GM12874 (cell line): Measurements from ENCODE around the gene PGLYRP2.

ENCODE experiments used
- TF ChIP-seq, protein P1 (sequence below): IDR thresholded peaks from 2 replicates; pipeline ENCODE4 v1.5.1; 2011; ENCODE audit warnings: low read depth, mild to moderate bottlenecking, control low read depth, low read length, moderate library complexity; ENCODE audit not compliant: insufficient read depth

The PGLYRP2 gene, protein sequence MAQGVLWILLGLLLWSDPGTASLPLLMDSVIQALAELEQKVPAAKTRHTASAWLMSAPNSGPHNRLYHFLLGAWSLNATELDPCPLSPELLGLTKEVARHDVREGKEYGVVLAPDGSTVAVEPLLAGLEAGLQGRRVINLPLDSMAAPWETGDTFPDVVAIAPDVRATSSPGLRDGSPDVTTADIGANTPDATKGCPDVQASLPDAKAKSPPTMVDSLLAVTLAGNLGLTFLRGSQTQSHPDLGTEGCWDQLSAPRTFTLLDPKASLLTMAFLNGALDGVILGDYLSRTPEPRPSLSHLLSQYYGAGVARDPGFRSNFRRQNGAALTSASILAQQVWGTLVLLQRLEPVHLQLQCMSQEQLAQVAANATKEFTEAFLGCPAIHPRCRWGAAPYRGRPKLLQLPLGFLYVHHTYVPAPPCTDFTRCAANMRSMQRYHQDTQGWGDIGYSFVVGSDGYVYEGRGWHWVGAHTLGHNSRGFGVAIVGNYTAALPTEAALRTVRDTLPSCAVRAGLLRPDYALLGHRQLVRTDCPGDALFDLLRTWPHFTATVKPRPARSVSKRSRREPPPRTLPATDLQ

GRCh38 chr19:15479391-15480345, at the start of gene PGLYRP2:
TSS of gene PGLYRP2 (minus strand) at chr19:15479501. CDS start at chr19:15479371, 130 bp downstream.
- TF ChIP-seq, protein P1, sequence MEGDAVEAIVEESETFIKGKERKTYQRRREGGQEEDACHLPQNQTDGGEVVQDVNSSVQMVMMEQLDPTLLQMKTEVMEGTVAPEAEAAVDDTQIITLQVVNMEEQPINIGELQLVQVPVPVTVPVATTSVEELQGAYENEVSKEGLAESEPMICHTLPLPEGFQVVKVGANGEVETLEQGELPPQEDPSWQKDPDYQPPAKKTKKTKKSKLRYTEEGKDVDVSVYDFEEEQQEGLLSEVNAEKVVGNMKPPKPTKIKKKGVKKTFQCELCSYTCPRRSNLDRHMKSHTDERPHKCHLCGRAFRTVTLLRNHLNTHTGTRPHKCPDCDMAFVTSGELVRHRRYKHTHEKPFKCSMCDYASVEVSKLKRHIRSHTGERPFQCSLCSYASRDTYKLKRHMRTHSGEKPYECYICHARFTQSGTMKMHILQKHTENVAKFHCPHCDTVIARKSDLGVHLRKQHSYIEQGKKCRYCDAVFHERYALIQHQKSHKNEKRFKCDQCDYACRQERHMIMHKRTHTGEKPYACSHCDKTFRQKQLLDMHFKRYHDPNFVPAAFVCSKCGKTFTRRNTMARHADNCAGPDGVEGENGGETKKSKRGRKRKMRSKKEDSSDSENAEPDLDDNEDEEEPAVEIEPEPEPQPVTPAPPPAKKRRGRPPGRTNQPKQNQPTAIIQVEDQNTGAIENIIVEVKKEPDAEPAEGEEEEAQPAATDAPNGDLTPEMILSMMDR: no peak

DNA sequence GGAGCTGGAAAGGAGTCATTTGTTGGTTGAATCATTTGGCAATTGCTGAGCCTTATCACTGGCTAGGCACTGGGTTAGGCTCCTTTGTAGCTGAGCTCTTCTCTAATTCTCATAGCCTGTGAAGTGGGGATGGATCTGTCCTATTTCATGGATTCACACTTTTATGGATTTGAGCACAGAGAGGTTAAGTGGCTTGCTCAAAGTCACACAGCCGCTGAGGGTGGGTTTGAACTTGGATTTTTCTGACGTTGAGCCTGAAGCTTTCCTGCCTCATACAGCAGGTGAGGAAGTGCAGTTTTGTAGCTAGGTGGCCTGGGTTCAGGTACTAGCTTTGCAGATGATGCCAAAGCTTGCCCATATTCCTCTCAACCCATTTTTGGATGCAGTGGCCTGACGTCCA, 48.4 kb upstream of the PGLYRP2 start:
- TF ChIP-seq, protein P1: no peak

- TF ChIP-seq, protein P1: no peak
Measured at GRCh38 chr19:15526408-15526807, 47.1 kb upstream of the PGLYRP2 start.

DNA sequence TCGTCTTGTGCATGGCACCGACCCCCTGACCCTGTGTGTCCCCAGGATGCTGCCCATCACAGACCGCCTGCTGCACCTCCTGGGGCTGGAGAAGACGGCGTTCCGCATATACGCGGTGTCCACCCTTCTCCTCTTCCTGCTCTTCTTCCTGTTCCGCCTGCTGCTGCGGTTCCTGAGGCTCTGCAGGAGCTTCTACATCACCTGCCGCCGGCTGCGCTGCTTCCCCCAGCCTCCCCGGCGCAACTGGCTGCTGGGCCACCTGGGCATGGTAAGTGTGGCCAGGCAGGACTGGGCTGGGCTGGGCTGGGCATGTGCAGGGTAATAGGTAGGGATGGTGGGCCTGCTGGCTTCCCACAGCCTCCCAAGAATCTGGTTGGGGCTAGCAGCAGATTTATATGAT, 46.0 kb upstream of the PGLYRP2 start:
- TF ChIP-seq, protein P1: no peak

DNA sequence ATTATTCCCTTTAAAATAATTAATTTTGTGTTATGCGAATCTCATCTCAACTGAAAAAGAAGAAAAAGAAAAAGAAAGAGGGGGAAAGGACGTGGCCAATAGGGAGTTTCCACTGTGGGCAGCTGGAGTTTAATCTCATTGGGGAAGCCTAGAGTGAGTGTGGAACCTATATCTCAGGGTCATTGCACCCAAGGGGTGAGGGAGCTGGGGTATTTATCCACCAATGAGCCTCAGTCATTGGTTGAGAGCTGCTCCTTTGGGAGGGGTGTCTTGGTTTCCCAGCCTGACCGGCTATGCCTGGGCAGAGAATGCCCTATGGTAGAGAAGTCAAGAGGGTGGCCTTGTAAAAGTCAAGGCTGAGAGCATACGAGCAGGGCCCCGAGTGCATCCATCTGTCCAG, 45.5 kb upstream of the PGLYRP2 start:
- TF ChIP-seq, protein P1: no peak

GRCh38 chr19:15519433-15519976, 40.2 kb upstream of the PGLYRP2 start:
- TF ChIP-seq, protein P1: no peak
